Neural crest cell (in vitro differentiated cells): ENCODE results near the gene RABEPK. TPM values are rescaled to one million over a fixed set of nuclear protein-coding genes. Genes with fewer than 3 reads are reported as not detected.
A peak's percentile ranks its signal among the peaks of the same experiment; 100 is the strongest.

Experiments
- DNase-seq: peaks from one replicate; pipeline ENCODE4 v3.0.0; 2021; ENCODE audit warnings: low read depth, mixed read lengths, low spot score
- H3K27ac Mint-ChIP-seq: one replicate; pipeline ENCODE4 v1.8.0; 2021; ENCODE audit warnings: mild to moderate bottlenecking, mixed read lengths; ENCODE audit not compliant: unreplicated experiment
- H3K27me3 Mint-ChIP-seq: 2 replicates; pipeline ENCODE4 v1.8.0; 2021; ENCODE audit warnings: low read depth, mild to moderate bottlenecking, mixed read lengths
- H3K36me3 Mint-ChIP-seq: 2 replicates; pipeline ENCODE4 v1.8.0; 2021; ENCODE audit warnings: low read depth, mild to moderate bottlenecking, mixed read lengths
- H3K4me1 Mint-ChIP-seq: 2 replicates; pipeline ENCODE4 v1.8.0; 2021; ENCODE audit warnings: mixed read lengths
- H3K4me3 Mint-ChIP-seq: one replicate; pipeline ENCODE4 v1.8.0; 2021; ENCODE audit warnings: mild to moderate bottlenecking, mixed read lengths
- H3K9me3 Mint-ChIP-seq: 2 replicates; pipeline ENCODE4 v1.8.0; 2021; ENCODE audit warnings: mixed read lengths
- CTCF ChIP-seq: fragments of 200-600 bp; sonication (generic); conservative IDR thresholded peaks from 2 replicates; pipeline ENCODE4 v1.5.0; 2021; ENCODE audit warnings: antibody characterized with exemption, mild to moderate bottlenecking
- total RNA-seq: library from RNA; stranded (reverse); gene quantifications from 2 replicates; pipeline ENCODE4 v1.2.1, GENCODE V29; 2021

Gene RABEPK
- total RNA-seq, 1 donor from 2014 or later, result 27.5 TPM

- H3K4me3 Mint-ChIP-seq, result peak overlapping the region; percentile 99
- no peak for DNase-seq
- peaks cover 50% of the 10 kb centered on the region for H3K4me1 Mint-ChIP-seq
- TF ChIP-seq CTCF, result no peak
- H3K9me3 Mint-ChIP-seq, result no peaks in the 10 kb centered on the region
- H3K27me3 Mint-ChIP-seq, result peaks cover 4% of the 10 kb centered on the region
- H3K36me3 Mint-ChIP-seq, result peaks cover 30% of the 10 kb centered on the region
- H3K27ac Mint-ChIP-seq, result peak overlapping the region; percentile 98
These were observed 40.3 kb downstream of the RABEPK start for GRCh38 chr9:125240649-125240999.

- Mint-ChIP-seq H3K4me1 (peaks cover 45% of the 10 kb centered on the region), H3K36me3 (peaks cover 25% of the 10 kb centered on the region), H3K27me3 (peaks cover 4% of the 10 kb centered on the region), H3K9me3 (no peaks in the 10 kb centered on the region), H3K4me3 (peak within 1 kb of the TSS; percentile 99), H3K27ac (peak within 1 kb of the TSS; percentile 98)
- DNase-seq, result peak; percentile 98
- peak; percentile 45 for TF ChIP-seq CTCF
These were observed 40.9 kb downstream of the RABEPK start, which contains the start of gene HSPA5 for GRCh38 chr9:125241000-125241862. Gene HSPA5 (minus strand): TSS chr9:125241343. CDS start chr9:125241126, 217 bp downstream.

GRCh38 chr9:125241863-125242739 is 41.8 kb downstream of the RABEPK start:
- DNase-seq, result no peak
- H3K4me1 Mint-ChIP-seq, result peaks cover 36% of the 10 kb centered on the region
- H3K4me3 Mint-ChIP-seq, result peak overlapping the region; percentile 99

GRCh38 chr9:125243792-125244260 is 43.5 kb downstream of the RABEPK start:
- H3K27ac Mint-ChIP-seq, result no peak overlapping the region
- peaks cover 4% of the 10 kb centered on the region for H3K27me3 Mint-ChIP-seq
- peaks cover 21% of the 10 kb centered on the region for H3K4me1 Mint-ChIP-seq
- DNase-seq, result no peak
- no peaks in the 10 kb centered on the region for H3K9me3 Mint-ChIP-seq
- TF ChIP-seq CTCF, result no peak
- H3K36me3 Mint-ChIP-seq, result peaks cover 7% of the 10 kb centered on the region
- peak overlapping the region; percentile 64 for H3K4me3 Mint-ChIP-seq

More at GRCh38 chr9:125241863-125242739, 41.8 kb downstream of the RABEPK start:
- Mint-ChIP-seq H3K9me3 (no peaks in the 10 kb centered on the region), H3K36me3 (peaks cover 18% of the 10 kb centered on the region), H3K27ac (peak overlapping the region; percentile 97), H3K27me3 (peaks cover 4% of the 10 kb centered on the region)
- no peak for TF ChIP-seq CTCF

- H3K9me3 Mint-ChIP-seq, result no peaks in the 10 kb centered on the region
- TF ChIP-seq CTCF, result no peak
- peaks cover 2% of the 10 kb centered on the region for H3K27me3 Mint-ChIP-seq
- no peak overlapping the region for H3K27ac Mint-ChIP-seq
- H3K4me1 Mint-ChIP-seq, result peaks cover 11% of the 10 kb centered on the region
- no peak for DNase-seq
- peaks cover under 1% of the 10 kb centered on the region for H3K36me3 Mint-ChIP-seq
- H3K4me3 Mint-ChIP-seq, result peak overlapping the region; percentile 47
These were observed 45.9 kb downstream of the RABEPK start for GRCh38 chr9:125246261-125246667.
